Tibial nerve (tissue), 3 donors: ENCODE results near the gene EPB41L1.

Experiments used
- CTCF ChIP-seq, 5 experiments: fragments of 200-600 bp in 3 of 5; fragments of 450-650 bp in 2 of 5; sonication (generic) in 3 of 5; IDR thresholded peaks; one replicate each; pipeline ENCODE4 v1.5.1; 2016 to 2019; ENCODE audit warnings: antibody characterized with exemption in 5 of 5, mild to moderate bottlenecking in 3 of 5, moderate library complexity in 2 of 5
- POLR2A ChIP-seq, 2 donors: fragments of 450-650 bp; IDR thresholded peaks; one replicate each; pipeline ENCODE4 v1.6.1; 2017; ENCODE audit warnings: antibody characterized with exemption in 2 of 2, mild to moderate bottlenecking in 2 of 2, moderate library complexity in 2 of 2

- TF ChIP-seq CTCF (IDR thresholded peaks at IDR 0.05) (no peak), POLR2A (IDR thresholded peaks at IDR 0.05) (no peak)
Measured at GRCh38 chr20:36281785-36282380, 127.3 kb downstream of the EPB41L1 start.
